ENCODE results near the gene AGER. TPM values are rescaled to one million over a fixed set of nuclear protein-coding genes. Genes with fewer than 3 reads are reported as not detected.

Gene AGER
- total and polyA plus RNA-seq, 2 donors (not counting 3 experiments of a cell fraction or from before 2014, with no cell fraction given): 5.1 to 18.5 TPM

DNA sequence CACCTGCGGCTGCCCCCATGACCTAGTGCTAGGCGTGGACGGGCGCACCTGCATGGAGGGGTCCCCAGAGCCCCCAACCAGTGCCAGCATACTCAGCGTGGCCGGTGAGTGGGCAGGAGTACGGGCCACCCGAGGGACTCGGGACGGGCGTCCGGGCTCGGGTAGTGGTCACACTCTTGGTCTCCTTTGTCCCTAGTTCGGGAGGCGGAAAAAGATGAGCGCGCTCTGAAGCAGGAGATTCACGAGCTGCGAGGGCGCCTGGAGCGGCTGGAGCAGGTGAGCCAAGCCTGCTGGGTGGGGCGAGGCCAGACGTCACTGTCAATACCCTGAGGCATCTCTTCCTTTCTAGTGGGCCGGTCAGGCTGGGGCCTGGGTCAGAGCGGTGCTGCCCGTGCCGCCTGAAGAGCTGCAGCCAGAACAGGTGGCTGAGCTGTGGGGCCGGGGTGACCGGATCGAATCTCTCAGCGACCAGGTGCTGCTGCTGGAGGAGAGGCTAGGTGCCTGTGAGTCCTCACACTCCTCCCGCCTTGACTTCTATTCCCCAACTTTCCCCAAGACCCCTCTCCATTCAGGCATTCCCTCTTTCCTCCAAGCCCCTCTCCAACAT lies 16.8 kb downstream of the AGER start:
- no peaks in the 10 kb centered on the region for H3K9me3 ChIP-seq (replicated peaks; ENCODE audit: control insufficient read depth, insufficient read depth, low read length)
- H3K27me3 ChIP-seq (ENCODE audit: control insufficient read depth in 2 of 2, insufficient read depth in 2 of 2, low read length in 2 of 2): no peaks in the 10 kb centered on the region
- no peaks in the 10 kb centered on the region for H3K79me2 ChIP-seq (ENCODE audit: control insufficient read depth, insufficient read depth, low read length)
- no peak overlapping the region for H3K4me2 ChIP-seq (ENCODE audit: insufficient read depth, low read length)
- CTCF ChIA-PET: no interaction called here
- no peak overlapping the region for H3K4me3 ChIP-seq (replicated peaks in 1 of 3; ENCODE audit: insufficient read depth in 1 of 3, low read depth in 1 of 3, low read length in 3 of 3)
- H3K9me1 ChIP-seq (replicated peaks; ENCODE audit: control insufficient read depth, extremely low read depth, insufficient read depth, low read length): no peaks in the 10 kb centered on the region
- no peak overlapping the region for H3K27ac ChIP-seq (ENCODE audit: insufficient read depth, low read depth, low read length)
- no peak for DNase-seq (ENCODE audit: low read depth, low spot score)
- no peaks in the 10 kb centered on the region for H3K4me1 ChIP-seq (ENCODE audit: control insufficient read depth, extremely low read depth, insufficient read depth, low read length)
- no peak overlapping the region for H2AFZ ChIP-seq (ENCODE audit: low read depth, low read length)
- no peak overlapping the region for H3K9ac ChIP-seq (replicated peaks; ENCODE audit: extremely low read depth, insufficient read depth, low read length)
- BruUV-seq (replicated peaks): no TSS peak
- intact Hi-C loops (cut with micrococcal nuclease): no loop called here
- dilution Hi-C loops (cut with MboI; ENCODE audit: extremely low pct_ligation_motif_present, low sequenced_read_pairs): no loop called here
- POLR2A ChIA-PET: no interaction called here
- FAIRE-seq: no peak
- TF ChIP-seq POLR2A (IDR thresholded peaks at IDR 0.05; ENCODE audit: low read depth, low read length) (no peak), GATA2 (IDR thresholded peaks at IDR 0.05; ENCODE audit: insufficient read depth, insufficient read length, low read depth, low read length) (no peak), MYC (IDR thresholded peaks at IDR 0.05; ENCODE audit: low read depth, low read length) (no peak), JUN (IDR thresholded peaks at IDR 0.05; ENCODE audit: borderline replicate concordance, insufficient read depth, insufficient read length, low read depth) (no peak), POLR2AphosphoS5 (IDR thresholded peaks at IDR 0.05; ENCODE audit: insufficient read depth, low read depth, low read length) (no peak), FOS (IDR thresholded peaks at IDR 0.05; ENCODE audit: borderline replicate concordance, insufficient read depth, low read length) (no peak), EZH2 (IDR thresholded peaks at IDR 0.05; ENCODE audit: borderline replicate concordance, low read depth, low read length, severe bottlenecking) (no peak)
- TF ChIP-seq, protein P1, sequence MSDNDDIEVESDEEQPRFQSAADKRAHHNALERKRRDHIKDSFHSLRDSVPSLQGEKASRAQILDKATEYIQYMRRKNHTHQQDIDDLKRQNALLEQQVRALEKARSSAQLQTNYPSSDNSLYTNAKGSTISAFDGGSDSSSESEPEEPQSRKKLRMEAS (IDR thresholded peaks at IDR 0.05; ENCODE audit: insufficient read depth, insufficient read length): no peak
- TF ChIP-seq, protein P2, sequence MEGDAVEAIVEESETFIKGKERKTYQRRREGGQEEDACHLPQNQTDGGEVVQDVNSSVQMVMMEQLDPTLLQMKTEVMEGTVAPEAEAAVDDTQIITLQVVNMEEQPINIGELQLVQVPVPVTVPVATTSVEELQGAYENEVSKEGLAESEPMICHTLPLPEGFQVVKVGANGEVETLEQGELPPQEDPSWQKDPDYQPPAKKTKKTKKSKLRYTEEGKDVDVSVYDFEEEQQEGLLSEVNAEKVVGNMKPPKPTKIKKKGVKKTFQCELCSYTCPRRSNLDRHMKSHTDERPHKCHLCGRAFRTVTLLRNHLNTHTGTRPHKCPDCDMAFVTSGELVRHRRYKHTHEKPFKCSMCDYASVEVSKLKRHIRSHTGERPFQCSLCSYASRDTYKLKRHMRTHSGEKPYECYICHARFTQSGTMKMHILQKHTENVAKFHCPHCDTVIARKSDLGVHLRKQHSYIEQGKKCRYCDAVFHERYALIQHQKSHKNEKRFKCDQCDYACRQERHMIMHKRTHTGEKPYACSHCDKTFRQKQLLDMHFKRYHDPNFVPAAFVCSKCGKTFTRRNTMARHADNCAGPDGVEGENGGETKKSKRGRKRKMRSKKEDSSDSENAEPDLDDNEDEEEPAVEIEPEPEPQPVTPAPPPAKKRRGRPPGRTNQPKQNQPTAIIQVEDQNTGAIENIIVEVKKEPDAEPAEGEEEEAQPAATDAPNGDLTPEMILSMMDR (IDR thresholded peaks at IDR 0.05; ENCODE audit: extremely low read depth in 1 of 2, insufficient read depth in 1 of 2, low read depth in 1 of 2, low read length in 2 of 2): no peak
- H4K20me1 ChIP-seq (replicated peaks; ENCODE audit: control insufficient read depth, extremely low read depth, insufficient read depth, low read length): no peaks in the 10 kb centered on the region
- peaks cover 7 to 21% of the 10 kb centered on the region in 2 experiments for H3K36me3 ChIP-seq (ENCODE audit: control insufficient read depth in 2 of 2, extremely low read depth in 1 of 2, insufficient read depth in 2 of 2, low read length in 2 of 2)

All from endothelial cell of umbilical vein (primary cell).